ENCODE results near the gene CLCN7.

DNA sequence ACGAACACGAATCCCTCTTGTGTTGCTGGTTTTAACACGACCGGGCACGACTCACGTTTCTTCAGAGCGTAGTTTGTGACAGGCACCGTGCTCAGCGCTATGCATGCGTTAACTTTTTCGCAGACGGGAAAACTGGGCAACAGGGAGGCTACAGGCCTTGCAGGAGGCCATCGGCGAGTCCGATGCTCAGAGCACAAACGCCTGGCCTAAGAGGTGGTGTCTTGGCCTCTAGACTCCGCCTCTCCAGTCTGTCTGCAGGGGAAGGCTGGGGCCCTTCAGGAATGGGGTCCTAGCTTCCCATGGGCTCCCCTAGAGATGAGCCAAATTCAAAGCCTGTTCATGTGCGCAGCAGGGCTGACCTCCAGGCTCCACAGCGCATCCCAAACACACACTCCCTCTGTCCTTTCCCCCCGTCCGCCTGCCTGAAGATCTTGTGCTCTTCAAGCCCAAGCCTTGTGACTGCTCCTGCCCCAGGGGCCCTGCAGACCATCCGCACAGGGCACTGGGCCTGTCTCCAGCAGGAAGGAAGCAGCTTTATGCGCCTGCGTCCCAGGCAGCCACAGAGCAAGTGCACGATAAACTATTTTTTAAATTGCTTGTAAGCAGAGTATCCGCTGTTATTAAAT is 3.1 kb downstream of the CLCN7 start:
- TF ChIP-seq, protein P1, sequence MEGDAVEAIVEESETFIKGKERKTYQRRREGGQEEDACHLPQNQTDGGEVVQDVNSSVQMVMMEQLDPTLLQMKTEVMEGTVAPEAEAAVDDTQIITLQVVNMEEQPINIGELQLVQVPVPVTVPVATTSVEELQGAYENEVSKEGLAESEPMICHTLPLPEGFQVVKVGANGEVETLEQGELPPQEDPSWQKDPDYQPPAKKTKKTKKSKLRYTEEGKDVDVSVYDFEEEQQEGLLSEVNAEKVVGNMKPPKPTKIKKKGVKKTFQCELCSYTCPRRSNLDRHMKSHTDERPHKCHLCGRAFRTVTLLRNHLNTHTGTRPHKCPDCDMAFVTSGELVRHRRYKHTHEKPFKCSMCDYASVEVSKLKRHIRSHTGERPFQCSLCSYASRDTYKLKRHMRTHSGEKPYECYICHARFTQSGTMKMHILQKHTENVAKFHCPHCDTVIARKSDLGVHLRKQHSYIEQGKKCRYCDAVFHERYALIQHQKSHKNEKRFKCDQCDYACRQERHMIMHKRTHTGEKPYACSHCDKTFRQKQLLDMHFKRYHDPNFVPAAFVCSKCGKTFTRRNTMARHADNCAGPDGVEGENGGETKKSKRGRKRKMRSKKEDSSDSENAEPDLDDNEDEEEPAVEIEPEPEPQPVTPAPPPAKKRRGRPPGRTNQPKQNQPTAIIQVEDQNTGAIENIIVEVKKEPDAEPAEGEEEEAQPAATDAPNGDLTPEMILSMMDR (IDR thresholded peaks at IDR 0.05), result no peak
- TF ChIP-seq ZFX (IDR thresholded peaks at IDR 0.05; ENCODE audit: borderline replicate concordance), result no peak
